RKO (cell line): ENCODE results near the gene LRRK1.

ENCODE experiments used
- DNase-seq: peaks from one replicate; pipeline ENCODE4 v3.0.0-alpha.2; 2016; ENCODE audit warnings: low spot score

Gene LRRK1

DNA sequence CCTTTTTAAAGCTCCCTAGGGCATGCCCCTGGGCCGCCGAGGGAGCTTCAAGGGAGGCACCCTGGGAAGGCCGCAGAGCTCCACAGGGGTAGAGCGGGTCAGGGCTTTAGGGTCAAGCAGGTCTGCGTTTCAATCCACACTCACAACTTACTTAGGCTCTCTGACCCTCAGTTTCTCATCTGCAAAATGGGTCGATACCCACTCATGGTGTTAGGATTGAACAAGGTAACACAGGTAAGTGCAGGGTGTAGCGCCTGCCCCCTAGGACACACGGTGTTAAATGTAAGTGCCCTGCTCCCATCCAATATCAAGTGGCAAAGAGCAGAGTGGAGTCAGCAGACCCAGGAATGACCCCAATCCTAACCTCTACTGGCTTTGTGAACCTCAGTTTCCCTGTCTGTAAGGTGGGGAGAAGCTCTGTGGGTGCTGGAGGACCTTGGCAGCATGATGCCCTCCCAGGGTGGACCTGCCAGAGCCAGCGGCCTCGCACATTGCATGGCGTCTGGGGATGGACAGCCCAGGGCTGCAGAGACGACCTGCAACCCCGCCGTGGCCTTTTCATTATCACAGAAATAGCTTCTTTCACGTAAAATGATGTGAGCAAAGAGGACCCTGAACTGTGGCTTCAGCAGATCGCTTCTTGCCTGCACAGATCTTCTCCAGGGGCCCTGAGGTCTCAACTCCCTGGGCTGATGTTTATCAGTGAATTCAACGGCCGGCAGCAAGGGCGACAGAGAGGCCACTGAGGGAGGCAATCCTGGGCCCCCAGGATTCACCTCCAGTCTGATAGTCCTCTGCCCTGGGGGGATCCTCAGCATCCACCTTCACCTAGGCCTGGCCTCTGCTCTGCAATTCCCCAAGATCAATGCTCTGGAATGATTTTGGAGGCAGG is 194.2 kb downstream of the LRRK1 start:
- DNase-seq = no peak

DNA sequence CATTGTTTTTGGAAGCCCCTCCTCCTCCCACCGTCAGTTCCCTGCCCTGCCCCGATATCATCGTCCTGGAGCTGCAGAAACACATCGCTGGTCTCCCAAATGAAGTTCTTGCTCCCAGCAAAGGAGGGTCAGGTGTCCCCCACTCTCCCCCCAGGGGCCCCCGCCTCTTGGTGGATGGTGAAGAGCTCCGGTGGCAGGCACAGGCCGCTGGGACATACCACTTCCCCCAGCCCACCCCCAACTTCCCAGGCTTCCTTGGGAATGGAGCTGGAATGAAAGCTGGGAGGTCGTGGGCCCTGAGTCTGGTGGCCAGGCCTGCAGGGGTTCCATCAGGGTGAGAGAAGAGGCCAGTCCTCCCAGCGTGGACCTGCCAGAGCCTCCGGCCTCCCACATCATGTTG is 195.0 kb downstream of the LRRK1 start:
- no peak for DNase-seq

- DNase-seq = no peak
Measured at GRCh38 chr15:101114610-101115009, 195.5 kb downstream of the LRRK1 start.

GRCh38 chr15:101115393-101115785 is 196.2 kb downstream of the LRRK1 start:
- no peak for DNase-seq

DNA sequence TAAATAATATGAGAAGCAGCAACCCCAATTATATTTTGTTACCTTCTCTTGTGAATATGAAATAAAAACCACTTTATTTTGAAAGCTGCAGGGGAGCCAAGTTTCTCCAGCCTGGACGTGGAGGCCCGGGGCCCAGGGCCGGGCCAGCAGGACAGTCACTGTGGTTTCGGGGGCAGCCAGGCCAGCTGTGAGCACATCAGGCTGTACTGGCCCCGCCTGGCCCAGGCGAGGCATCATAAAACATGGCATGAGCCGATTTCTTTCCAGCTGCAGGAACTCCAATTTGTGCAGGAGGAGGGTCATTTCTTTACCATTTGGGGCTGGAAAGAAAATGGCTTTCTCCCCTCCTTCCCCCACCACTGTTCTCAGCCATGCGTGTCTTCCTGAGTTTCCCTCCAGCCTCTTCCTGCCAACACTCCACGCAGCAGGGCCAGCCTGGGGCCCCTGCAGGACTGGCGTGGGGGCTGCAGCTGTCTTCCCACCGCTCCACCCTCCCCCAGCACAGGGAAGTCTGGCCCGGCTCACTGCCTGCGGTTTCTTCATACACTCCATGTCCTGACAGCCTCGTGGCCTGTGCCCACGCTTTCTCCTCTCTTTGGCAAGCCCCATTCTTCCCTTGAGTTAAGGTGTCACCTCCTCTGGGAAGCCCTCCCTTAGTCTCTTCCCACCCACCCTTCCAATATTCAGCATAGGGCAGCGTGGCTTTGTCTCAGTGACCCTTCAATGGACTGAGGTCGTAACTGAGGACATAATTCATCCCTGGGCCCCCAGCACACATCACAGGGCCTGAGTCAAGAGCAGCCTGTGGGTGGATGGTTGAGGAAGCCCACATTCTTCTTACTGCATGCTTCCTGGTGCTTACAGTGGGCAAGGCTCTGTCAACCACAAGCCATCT is 196.9 kb downstream of the LRRK1 start:
- no peak for DNase-seq

DNA sequence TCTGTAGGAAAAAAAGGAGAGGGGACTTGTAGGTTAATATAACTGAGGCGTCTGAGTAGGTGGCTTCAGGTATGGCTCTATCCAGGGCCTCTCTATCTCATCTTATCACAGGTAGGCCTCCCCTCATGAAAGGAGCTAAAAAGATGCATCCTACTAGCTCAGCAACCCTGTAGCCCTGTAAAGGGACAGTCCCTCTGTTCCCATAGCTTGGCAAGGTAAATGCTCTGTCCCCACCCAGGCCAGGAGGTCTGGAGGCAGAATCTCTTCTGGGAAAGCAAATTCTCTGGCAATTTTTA is 197.5 kb downstream of the LRRK1 start:
- DNase-seq = no peak

- DNase-seq = no peak
Measured at GRCh38 chr15:101118116-101118515, 199.0 kb downstream of the LRRK1 start.

DNA sequence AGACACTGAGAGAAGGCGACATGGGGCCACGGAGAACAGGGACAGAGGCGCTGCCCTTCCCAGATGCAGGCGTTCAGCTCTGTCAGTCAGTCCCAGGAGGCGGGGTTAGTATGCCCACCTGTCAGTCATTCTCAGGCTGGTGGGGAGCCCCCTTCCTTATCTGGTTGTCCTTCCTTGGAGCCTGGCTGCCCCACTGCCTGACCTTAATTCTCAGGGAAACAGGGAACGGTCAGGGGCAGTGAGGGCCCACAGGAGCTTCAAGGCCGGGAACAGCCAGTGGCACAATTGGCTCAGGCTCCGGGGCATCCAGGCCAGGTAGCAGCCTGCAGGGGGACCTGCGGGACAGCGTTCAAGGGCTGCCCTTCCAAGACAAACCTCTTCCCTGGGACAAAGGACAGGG is 199.5 kb downstream of the LRRK1 start:
- no peak for DNase-seq

DNA sequence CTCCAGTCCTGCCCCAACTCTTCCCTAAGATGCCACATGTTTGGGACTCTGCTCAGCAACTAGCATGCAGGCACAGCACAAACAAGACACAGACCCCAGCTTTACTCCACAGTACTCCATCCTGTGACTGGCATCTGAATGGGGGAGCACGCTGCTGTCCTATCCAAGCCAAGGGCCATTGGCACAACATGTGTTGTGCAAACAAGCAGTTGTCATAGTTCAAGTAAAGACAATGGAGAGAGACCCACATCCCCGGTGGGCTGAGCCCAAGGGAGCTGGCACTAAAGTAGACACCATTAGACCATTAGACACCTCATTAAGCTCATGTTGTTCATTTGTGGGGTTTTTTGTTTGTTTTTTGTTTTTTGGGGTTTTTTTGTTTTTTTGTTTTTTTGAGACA is 200.0 kb downstream of the LRRK1 start:
- DNase-seq = no peak
